Left lung (tissue), 14 donors: ENCODE data around the gene FAM117B. TPM values are rescaled to one million over a fixed set of nuclear protein-coding genes. Genes with fewer than 3 reads are reported as not detected.

Experiments
- ATAC-seq: fragments of 200-7000 bp; cut with Tn5 transposase; one replicate; pipeline ENCODE4 v1.9.1; 2020; ENCODE audit warnings: moderate library complexity
- DNase-seq, 4 donors: peaks; one replicate each; pipeline ENCODE4 v3.0.0-alpha.2; 2013 to 2020
- H3K27ac ChIP-seq, 2 donors: fragments of 200-600 bp; sonication (generic) in 1 of 2; one replicate each; pipeline versions ENCODE4 v1.5.0 to v1.8.0; 2020 to 2021
- H3K27me3 ChIP-seq, 2 donors: fragments of 200-600 bp; sonication (generic) in 1 of 2; one replicate each; pipeline versions ENCODE4 v1.5.0 to v1.8.0; 2020 to 2021
- H3K36me3 ChIP-seq, 2 donors: fragments of 200-600 bp; sonication (generic) in 1 of 2; one replicate each; pipeline versions ENCODE4 v1.5.0 to v1.8.0; 2020 to 2021
- H3K4me1 ChIP-seq, 2 donors: fragments of 200-600 bp; one replicate each; pipeline ENCODE4 v1.8.0; 2021
- H3K4me3 ChIP-seq, 2 donors: fragments of 200-600 bp; sonication (generic) in 1 of 2; one replicate each; pipeline versions ENCODE4 v1.5.0 to v1.8.0; 2020 to 2021; ENCODE audit warnings: mild to moderate bottlenecking in 1 of 2
- H3K9me3 ChIP-seq, 2 donors: fragments of 200-600 bp; sonication (generic) in 1 of 2; one replicate each; pipeline versions ENCODE4 v1.5.0 to v1.8.0; 2020 to 2021
- CTCF ChIP-seq, 2 donors: fragments of 200-600 bp; sonication (generic) in 1 of 2; IDR thresholded peaks; one replicate each; pipeline versions ENCODE4 v1.5.0 to v1.8.0; 2021; ENCODE audit warnings: antibody characterized with exemption in 2 of 2
- intact Hi-C, 2 donors: fragments of 100-400 bp; cut with DNase I; formaldehyde crosslinking; loops; one replicate each; pipeline versions ENCODE4 v1.11.2 to v1.14.2; 2022
- long read RNA-seq, 12 donors: library from polyadenylated mRNA in 2 of 12; unstranded in 2 of 12; transcript quantifications; one replicate each; pipeline ENCODE4 v2.0.0 and lab custom pipeline, GENCODE V29; 2019 to 2026
- polyA plus RNA-seq, 6 donors: library from polyadenylated mRNA; unstranded; fragments of 120-200 nt; gene quantifications; one replicate each; pipeline ENCODE4 v1.2.1, GENCODE V29; 2013; ENCODE audit not compliant: insufficient read length in 6 of 6
- total RNA-seq, 2 donors: library from RNA; stranded (reverse); fragmentation: NEBNext Ultra II Directional; extraction: Animal tissue kit (Norgen Biotek cat#: 25700); gene quantifications; one replicate each; pipeline ENCODE4 v1.2.1, GENCODE V29; 2021
- donor health status: DM: no; HTN: yes; CAD: no.
- donor health status: DM: no; HTN: no; CAD: no.

Gene FAM117B
- total RNA-seq: 10 to 100 TPM in 1 of 2 donors, 1 to 10 TPM in 1; 4.9 to 10.5 TPM
- polyA plus RNA-seq: 10 to 100 TPM; 21.5 to 27.4 (median 24.6) TPM
- long read RNA-seq, donor 1, full-length matches to known transcripts: 3 of 11 reads
- long read RNA-seq, donor 1, partial matches to known transcripts: 8 of 11 reads
- long read RNA-seq, donor 1, other reads (novel, unspliced or antisense): 0 of 11 reads
- long read RNA-seq, donor 2, full-length matches to known transcripts: 1 of 7 reads
- long read RNA-seq, donor 2, partial matches to known transcripts: 6 of 7 reads
- long read RNA-seq, donor 2, other reads (novel, unspliced or antisense): 0 of 7 reads
- long read RNA-seq, donor 3, full-length matches to known transcripts: 2 of 2 reads
- long read RNA-seq, donor 3, partial matches to known transcripts: 0 of 2 reads
- long read RNA-seq, donor 3, other reads (novel, unspliced or antisense): 0 of 2 reads
- long read RNA-seq, donor 4: 0 reads
- long read RNA-seq, donor 5, full-length matches to known transcripts: 3 of 9 reads
- long read RNA-seq, donor 5, partial matches to known transcripts: 6 of 9 reads
- long read RNA-seq, donor 5, other reads (novel, unspliced or antisense): 0 of 9 reads
- long read RNA-seq, donor 6, full-length matches to known transcripts: 2 of 2 reads
- long read RNA-seq, donor 6, partial matches to known transcripts: 0 of 2 reads
- long read RNA-seq, donor 6, other reads (novel, unspliced or antisense): 0 of 2 reads
- long read RNA-seq, donor 7, full-length matches to known transcripts: 2 of 2 reads
- long read RNA-seq, donor 7, partial matches to known transcripts: 0 of 2 reads
- long read RNA-seq, donor 7, other reads (novel, unspliced or antisense): 0 of 2 reads
- long read RNA-seq, donor 8, full-length matches to known transcripts: 5 of 5 reads
- long read RNA-seq, donor 8, partial matches to known transcripts: 0 of 5 reads
- long read RNA-seq, donor 8, other reads (novel, unspliced or antisense): 0 of 5 reads
- long read RNA-seq, donor 9: 0 reads
- long read RNA-seq, donor 10: 0 reads
- long read RNA-seq, donor 11, full-length matches to known transcripts: 5 of 5 reads
- long read RNA-seq, donor 11, partial matches to known transcripts: 0 of 5 reads
- long read RNA-seq, donor 11, other reads (novel, unspliced or antisense): 0 of 5 reads
- long read RNA-seq, donor 12, full-length matches to known transcripts: 1 of 1 reads
- long read RNA-seq, donor 12, partial matches to known transcripts: 0 of 1 reads
- long read RNA-seq, donor 12, other reads (novel, unspliced or antisense): 0 of 1 reads

- Histone ChIP-seq H3K27me3 (no peaks in the 10 kb centered on the region), H3K9me3 (no peaks in the 10 kb centered on the region), H3K4me3 (peak within 1 kb of the TSS; percentile 71 to 98), H3K27ac (peak within 1 kb of the TSS; percentile 84 to 92), H3K4me1 (peaks cover 9 to 27% of the 10 kb centered on the region in 2 donors), H3K36me3 (no peaks in the 10 kb centered on the region)
- DNase-seq (peak; percentile 95 to 99 (median 98)), ATAC-seq (peak; percentile 96)
- TF ChIP-seq CTCF (IDR thresholded peaks at IDR 0.05): no peak
- intact Hi-C loops: no loop called here
Observed at GRCh38 chr2:202634556-202635427, at the start of gene FAM117B. Gene FAM117B (plus strand): TSS chr2:202634969. CDS start chr2:202635188, 219 bp downstream.

- Histone ChIP-seq H3K36me3 (no peaks in the 10 kb centered on the region), H3K27me3 (no peaks in the 10 kb centered on the region), H3K27ac (no peak overlapping the region), H3K4me3 (no peak overlapping the region), H3K4me1 (peaks cover 4 to 9% of the 10 kb centered on the region in 2 donors), H3K9me3 (no peaks in the 10 kb centered on the region)
- DNase-seq: peak; percentile 37 to 77 (median 68)
- peak; percentile 77 to 89 for TF ChIP-seq CTCF (IDR thresholded peaks at IDR 0.05)
- ATAC-seq: peak; percentile 99
- intact Hi-C loops: no loop called here
Observed at GRCh38 chr2:202588647-202589581, 45.9 kb upstream of the FAM117B start.

GRCh38 chr2:202589582-202589949 lies 45.2 kb upstream of the FAM117B start:
- intact Hi-C loops: no loop called here
- DNase-seq (no peak), ATAC-seq (no peak)
- H3K4me3 ChIP-seq: no peak overlapping the region
- TF ChIP-seq CTCF (IDR thresholded peaks at IDR 0.05): no peak
- no peaks in the 10 kb centered on the region for H3K9me3 ChIP-seq
- no peaks in the 10 kb centered on the region for H3K36me3 ChIP-seq
- H3K27ac ChIP-seq: no peak overlapping the region
- H3K27me3 ChIP-seq: no peaks in the 10 kb centered on the region
- H3K4me1 ChIP-seq: peaks cover 4 to 9% of the 10 kb centered on the region in 2 donors

- TF ChIP-seq CTCF (IDR thresholded peaks at IDR 0.05): no peak
- no peak overlapping the region for H3K4me3 ChIP-seq
- H3K27me3 ChIP-seq: no peaks in the 10 kb centered on the region
- ATAC-seq (no peak), DNase-seq (no peak)
- peaks cover 4 to 9% of the 10 kb centered on the region in 2 donors for H3K4me1 ChIP-seq
- H3K36me3 ChIP-seq: no peaks in the 10 kb centered on the region
- no peaks in the 10 kb centered on the region for H3K9me3 ChIP-seq
- H3K27ac ChIP-seq: no peak overlapping the region
- intact Hi-C loops: no loop called here
Observed at GRCh38 chr2:202592566-202592965, 42.2 kb upstream of the FAM117B start.
